ENCODE results near the gene TXLNG.
"Not testable (repeated sequence)": the region's sequence is repeated elsewhere in the genome, so short reads cannot be mapped to it uniquely, and the experiment has no call there.

The TXLNG gene

GRCh38 chrX:16786139-16786790 lies at the start of gene TXLNG:
Gene TXLNG, plus strand, starts transcription at chrX:16786466. Its CDS starts 22 bp downstream, at chrX:16786488.
- peak; percentile 96 for DNase-seq (ENCODE audit: low spot score)

GRCh38 chrX:16737024-16737423 lies 49.2 kb upstream of the TXLNG start:
- no peak for DNase-seq (ENCODE audit: low spot score)

- no peak for DNase-seq (ENCODE audit: low spot score)
These were observed 46.7 kb upstream of the TXLNG start for GRCh38 chrX:16739574-16739973.

- DNase-seq (ENCODE audit: low spot score) = no peak
These were observed 42.5 kb upstream of the TXLNG start for GRCh38 chrX:16743604-16744325.

- DNase-seq (ENCODE audit: low spot score) = no peak
These were observed 41.2 kb upstream of the TXLNG start for GRCh38 chrX:16745102-16745501.

GRCh38 chrX:16745659-16746058 lies 40.6 kb upstream of the TXLNG start:
- no peak for DNase-seq (ENCODE audit: low spot score)

GRCh38 chrX:16748425-16748824 lies 37.8 kb upstream of the TXLNG start:
- DNase-seq (ENCODE audit: low spot score) = no peak

GRCh38 chrX:16750136-16750535 lies 36.1 kb upstream of the TXLNG start:
- DNase-seq (ENCODE audit: low spot score) = no peak

GRCh38 chrX:16754019-16754418 lies 32.2 kb upstream of the TXLNG start:
- no peak for DNase-seq (ENCODE audit: low spot score)

- no peak for DNase-seq (ENCODE audit: low spot score)
These were observed 29.5 kb upstream of the TXLNG start for GRCh38 chrX:16756724-16757123.

GRCh38 chrX:16761500-16761899 lies 24.8 kb upstream of the TXLNG start:
- DNase-seq (ENCODE audit: low spot score) = not testable (repeated sequence)

- DNase-seq (ENCODE audit: low spot score) = no peak
These were observed 23.7 kb upstream of the TXLNG start for GRCh38 chrX:16762579-16762978.

- DNase-seq (ENCODE audit: low spot score) = no peak
These were observed 20.7 kb upstream of the TXLNG start for GRCh38 chrX:16765594-16765993.

GRCh38 chrX:16770970-16771482 lies 15.2 kb upstream of the TXLNG start:
- no peak for DNase-seq (ENCODE audit: low spot score)

- peak; percentile 7 for DNase-seq (ENCODE audit: low spot score)
These were observed 14.5 kb upstream of the TXLNG start for GRCh38 chrX:16771483-16772398.

GRCh38 chrX:16772460-16772859 lies 13.8 kb upstream of the TXLNG start:
- DNase-seq (ENCODE audit: low spot score) = no peak

- no peak for DNase-seq (ENCODE audit: low spot score)
These were observed 11.5 kb upstream of the TXLNG start for GRCh38 chrX:16774746-16775145.

GRCh38 chrX:16778545-16778944 lies 7.7 kb upstream of the TXLNG start:
- DNase-seq (ENCODE audit: low spot score) = no peak

GRCh38 chrX:16778993-16779392 lies 7.3 kb upstream of the TXLNG start:
- no peak for DNase-seq (ENCODE audit: low spot score)

GRCh38 chrX:16779815-16780214 lies 6.5 kb upstream of the TXLNG start:
- not testable (repeated sequence) for DNase-seq (ENCODE audit: low spot score)

GRCh38 chrX:16783452-16783851 lies 2.8 kb upstream of the TXLNG start:
- no peak for DNase-seq (ENCODE audit: low spot score)

- not testable (repeated sequence) for DNase-seq (ENCODE audit: low spot score)
These were observed 1.8 kb upstream of the TXLNG start for GRCh38 chrX:16784440-16784839.
